OCI-LY3 (cell line): ENCODE measurements around the gene CCDC24.

ENCODE experiments used
- H2AFZ ChIP-seq: fragments of 200-600, 300-600 bp; shearing (Covaris generic); 2 replicates; pipeline ENCODE4 v1.6.0; 2014; ENCODE audit warnings: antibody characterized with exemption, low read depth, low read length
- H3K27ac ChIP-seq: fragments of 200-600, 300-600 bp; sonication (generic); 2 replicates; pipeline ENCODE4 v1.5.1; 2014; ENCODE audit warnings: mild to moderate bottlenecking, low read length, moderate library complexity, mixed read lengths
- H3K27me3 ChIP-seq: fragments of 200-600, 300-600 bp; sonication (generic); 2 replicates; pipeline ENCODE4 v1.6.1; 2014; ENCODE audit warnings: low read depth, low read length, mixed read lengths
- H3K36me3 ChIP-seq: fragments of 200-600, 300-600 bp; sonication (generic); replicated peaks from 2 replicates; pipeline ENCODE3; 2014; ENCODE audit warnings: low read depth, low read length, mixed read lengths
- H3K4me1 ChIP-seq: fragments of 300-600, 200-600 bp; sonication (generic); 2 replicates; pipeline ENCODE4 v1.6.1; 2014; ENCODE audit warnings: low read length, mixed read lengths
- H3K4me2 ChIP-seq: fragments of 200-600, 300-600 bp; sonication (generic); 2 replicates; pipeline ENCODE4 v1.6.1; 2014; ENCODE audit warnings: low read length, mixed read lengths
- H3K4me3 ChIP-seq: fragments of 300-600, 200-600 bp; sonication (generic); 2 replicates; pipeline ENCODE4 v1.5.1; 2014; ENCODE audit warnings: antibody characterized with exemption, mild to moderate bottlenecking, low read length, moderate library complexity
- H3K79me2 ChIP-seq: fragments of 300-600, 200-600 bp; shearing (Covaris generic); 2 replicates; pipeline ENCODE4 v1.6.1; 2014; ENCODE audit warnings: mild to moderate bottlenecking, low read length, mixed read lengths
- H3K9ac ChIP-seq: fragments of 300-600, 200-600 bp; shearing (Covaris generic); 2 replicates; pipeline ENCODE4 v1.6.0; 2014; ENCODE audit warnings: mild to moderate bottlenecking, low read length, moderate library complexity
- H3K9me3 ChIP-seq: fragments of 200-600, 300-600 bp; shearing (Covaris generic); 2 replicates; pipeline ENCODE4 v1.6.1; 2014; ENCODE audit warnings: low read length, mixed read lengths; ENCODE audit not compliant: insufficient read depth
- H4K20me1 ChIP-seq: fragments of 200-600, 300-600 bp; sonication (generic); 2 replicates; pipeline ENCODE4 v1.6.1; 2016; ENCODE audit warnings: low read length, mixed read lengths; ENCODE audit not compliant: insufficient read depth
- CTCF ChIP-seq: fragments of 200-600, 300-600 bp; sonication (generic); IDR thresholded peaks from 2 replicates; pipeline ENCODE4 v1.5.1; 2014; ENCODE audit warnings: antibody characterized with exemption, low read length, low read depth
- EZH2phosphoT487 ChIP-seq: fragments of 200-600 bp; shearing (Covaris generic); IDR thresholded peaks from 2 replicates; pipeline ENCODE4 v1.6.1; 2018; ENCODE audit warnings: antibody characterized with exemption, mixed run types, low read depth

Gene CCDC24

GRCh38 chr1:43974443-43975248 is 16.8 kb upstream of the CCDC24 start, which contains the start of gene ATP6V0B:
TSS of gene ATP6V0B (plus strand) at chr1:43974960. CDS start at chr1:43975041, 81 bp downstream.
- Histone ChIP-seq H2AFZ (peak within 1 kb of the TSS; percentile 82), H3K27ac (peak within 1 kb of the TSS; percentile 66)

DNA sequence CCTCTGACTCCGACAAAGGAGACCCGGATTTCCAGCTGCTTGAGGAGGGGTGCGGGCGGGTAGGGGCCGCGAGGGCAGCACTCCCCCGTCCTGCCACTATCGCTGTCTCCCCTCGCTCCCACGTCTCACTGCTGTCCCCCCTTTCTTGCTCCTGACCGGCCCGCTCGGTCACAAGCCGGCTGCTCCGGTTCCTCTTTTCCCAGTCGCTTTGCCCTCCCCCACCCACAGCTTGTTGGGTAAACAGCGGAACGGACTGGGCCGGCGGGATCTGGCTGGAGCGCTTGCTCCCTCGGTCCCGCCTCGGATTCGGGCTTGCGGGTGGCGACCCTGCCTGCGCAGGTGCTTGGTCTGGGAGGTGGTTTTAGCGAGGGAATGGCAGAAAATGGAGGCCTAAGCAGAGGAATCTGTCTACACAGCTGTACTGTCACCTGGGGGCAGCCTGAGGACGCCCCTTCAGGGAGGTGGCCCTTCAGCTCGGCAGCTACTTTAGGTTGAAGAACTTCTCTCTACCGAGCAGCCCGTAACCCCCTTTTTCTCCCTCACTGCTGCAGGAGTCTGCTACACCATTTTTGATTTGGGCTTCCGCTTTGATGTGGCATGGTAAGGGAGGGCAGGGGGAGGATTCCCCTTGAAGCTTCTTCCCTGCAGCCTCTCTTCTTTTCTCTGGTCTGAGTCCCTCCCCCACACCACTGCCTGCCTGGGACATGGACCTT is 16.0 kb upstream of the CCDC24 start:
- peaks cover 67% of the 10 kb centered on the region for H3K79me2 ChIP-seq
- peaks cover 33% of the 10 kb centered on the region for H3K4me1 ChIP-seq
- H4K20me1 ChIP-seq = peaks cover 4% of the 10 kb centered on the region; the same call in 1 of the 2 replicates
- H3K4me2 ChIP-seq = peak overlapping the region; percentile 97
- peak overlapping the region; percentile 87 for H3K4me3 ChIP-seq
- H3K27ac ChIP-seq = peak overlapping the region; percentile 66
- H3K9me3 ChIP-seq = no peaks in the 10 kb centered on the region
- H3K9ac ChIP-seq = peak overlapping the region; percentile 89
- TF ChIP-seq CTCF (no peak), EZH2phosphoT487 (no peak)
- H2AFZ ChIP-seq = no peak overlapping the region
- H3K36me3 ChIP-seq = peaks cover 20% of the 10 kb centered on the region
- H3K27me3 ChIP-seq = no peaks in the 10 kb centered on the region

More at GRCh38 chr1:43974443-43975248, 16.8 kb upstream of the CCDC24 start, which contains the start of gene ATP6V0B:
- Histone ChIP-seq H3K4me1 (peaks cover 28% of the 10 kb centered on the region), H4K20me1 (peaks cover 4% of the 10 kb centered on the region; the same call in 1 of the 2 replicates), H3K9me3 (no peaks in the 10 kb centered on the region), H3K36me3 (peaks cover 20% of the 10 kb centered on the region), H3K27me3 (no peaks in the 10 kb centered on the region), H3K4me2 (peak within 1 kb of the TSS; percentile 97), H3K4me3 (peak within 1 kb of the TSS; percentile 87), H3K9ac (peak within 1 kb of the TSS; percentile 89), H3K79me2 (peaks cover 65% of the 10 kb centered on the region)
- no peak for TF ChIP-seq EZH2phosphoT487

GRCh38 chr1:43976045-43976444 is 15.4 kb upstream of the CCDC24 start:
- H3K9ac ChIP-seq = peak overlapping the region; percentile 89
- H3K4me2 ChIP-seq = peak overlapping the region; percentile 97
- H3K27ac ChIP-seq = peak overlapping the region; percentile 66
- no peak overlapping the region for H2AFZ ChIP-seq
- H3K79me2 ChIP-seq = peaks cover 67% of the 10 kb centered on the region
- H3K9me3 ChIP-seq = no peaks in the 10 kb centered on the region
- no peaks in the 10 kb centered on the region for H3K27me3 ChIP-seq
- TF ChIP-seq CTCF (no peak), EZH2phosphoT487 (no peak)
- peaks cover 31% of the 10 kb centered on the region for H3K4me1 ChIP-seq
- H3K4me3 ChIP-seq = peak overlapping the region; percentile 87
- peaks cover 4% of the 10 kb centered on the region; the same call in 1 of the 2 replicates for H4K20me1 ChIP-seq
- H3K36me3 ChIP-seq = peaks cover 20% of the 10 kb centered on the region

GRCh38 chr1:43976890-43977289 is 14.5 kb upstream of the CCDC24 start:
- H3K36me3 ChIP-seq = peaks cover 20% of the 10 kb centered on the region
- no peak for TF ChIP-seq CTCF
- TF ChIP-seq EZH2phosphoT487 = no peak
- no peak overlapping the region for H3K4me3 ChIP-seq

More at GRCh38 chr1:43976890-43977289, 14.5 kb upstream of the CCDC24 start:
- peaks cover 70% of the 10 kb centered on the region for H3K79me2 ChIP-seq
- no peak overlapping the region for H3K4me2 ChIP-seq
- no peaks in the 10 kb centered on the region for H3K9me3 ChIP-seq
- no peak overlapping the region for H3K9ac ChIP-seq
- H3K27me3 ChIP-seq = no peaks in the 10 kb centered on the region
- H2AFZ ChIP-seq = no peak overlapping the region
- peaks cover 4% of the 10 kb centered on the region; the same call in 1 of the 2 replicates for H4K20me1 ChIP-seq
- no peak overlapping the region for H3K27ac ChIP-seq
- H3K4me1 ChIP-seq = peaks cover 31% of the 10 kb centered on the region
